Body of pancreas (tissue), 4 donors: ENCODE measurements around the gene DOCK4. TPM values are rescaled to one million over a fixed set of nuclear protein-coding genes. Genes with fewer than 3 reads are reported as not detected.

Experiments
- ATAC-seq: fragments of 150-250 bp; one replicate; pipeline ENCODE4 v1.9.1; 2016
- DNase-seq, 4 donors: peaks; one replicate each; pipeline ENCODE4 v3.0.0-alpha.2; 2019
- H3K27ac ChIP-seq, 4 donors: fragments of 200-600 bp; sonication (generic); 1 replicate in 3 of 4; 2 replicates in 1 of 4; pipeline versions ENCODE4 v1.5.1 to v1.6.1; 2016 to 2019; ENCODE audit warnings: mild to moderate bottlenecking in 1 of 4, mixed read lengths in 1 of 4, moderate library complexity in 1 of 4
- H3K27me3 ChIP-seq, 2 donors: fragments of 200-600 bp; sonication (generic); one replicate each; pipeline ENCODE4 v1.6.0; 2016; ENCODE audit warnings: mild to moderate bottlenecking in 1 of 2
- H3K36me3 ChIP-seq, 2 donors: fragments of 200-600 bp; sonication (generic); replicated peaks in 1 of 2; 2 replicates each; pipeline ENCODE4 v1.5.1; 2016; ENCODE audit warnings: low read depth in 2 of 2; ENCODE audit not compliant: insufficient read depth in 1 of 2
- H3K4me1 ChIP-seq: fragments of 200-600 bp; sonication (generic); one replicate; pipeline ENCODE4 v1.6.0; 2016
- H3K4me3 ChIP-seq, 2 donors: fragments of 200-600 bp; sonication (generic); 1 replicate in 1 of 2; 2 replicates in 1 of 2; pipeline ENCODE4 v1.5.1; 2016 to 2019
- H3K9me3 ChIP-seq, 3 donors: fragments of 200-600 bp; sonication (generic); 1 replicate in 2 of 3; 2 replicates in 1 of 3; pipeline ENCODE4 v1.5.1; 2016
- CTCF ChIP-seq, 7 experiments: fragments of 450-650 bp in 4 of 7; fragments of 200-600 bp in 3 of 7; sonication (generic) in 3 of 7; IDR thresholded peaks; one replicate each; pipeline ENCODE4 v1.5.1; 2016 to 2019; ENCODE audit warnings: antibody characterized with exemption in 7 of 7
- POLR2A ChIP-seq, 3 donors: fragments of 450-650 bp; IDR thresholded peaks; one replicate each; pipeline ENCODE4 v1.6.1; 2016; ENCODE audit warnings: antibody characterized with exemption in 3 of 3, mild to moderate bottlenecking in 2 of 3
- WGBS, 2 donors: methylation state at CpG; one replicate each; pipeline ENCODE4 v1.1.5; 2017; 5-methylcytosine and 5-hydroxymethylcytosine counted together
- intact Hi-C: fragments of 100-400 bp; cut with DNase I; formaldehyde crosslinking; loops from one replicate; pipeline ENCODE4 v1.15.1; 2023
- total RNA-seq, 2 donors: library from RNA; depleted of rRNA; stranded (reverse); fragments of >200 nt; gene quantifications; one replicate each; pipeline ENCODE4 v1.1.0, GENCODE V29; 2016

Gene DOCK4
- total RNA-seq, 2 donors from 2014 or later: 24.9 to 34.6 TPM

GRCh38 chr7:111952783-111953182, 253.4 kb downstream of the DOCK4 start:
- DNase-seq (no peak), ATAC-seq (no peak)
- Histone ChIP-seq H3K9me3 (no peaks in the 10 kb centered on the region), H3K4me1 (no peaks in the 10 kb centered on the region), H3K4me3 (no peak overlapping the region), H3K27me3 (no peaks in the 10 kb centered on the region), H3K36me3 (no peaks in the 10 kb centered on the region), H3K27ac (no peak overlapping the region)
- 74 to 87% methylated on average over 4 of the region's 4 CpGs for WGBS, 2 donors
- intact Hi-C loops: no loop called here
- TF ChIP-seq CTCF (IDR thresholded peaks at IDR 0.05) (no peak), POLR2A (IDR thresholded peaks at IDR 0.05) (no peak)

GRCh38 chr7:111951052-111951451, 255.1 kb downstream of the DOCK4 start:
- TF ChIP-seq POLR2A (IDR thresholded peaks at IDR 0.05): no peak
- TF ChIP-seq CTCF (IDR thresholded peaks at IDR 0.05): no peak
- Histone ChIP-seq H3K4me1 (no peaks in the 10 kb centered on the region), H3K4me3 (no peak overlapping the region), H3K9me3 (no peaks in the 10 kb centered on the region), H3K27ac (no peak overlapping the region), H3K36me3 (no peaks in the 10 kb centered on the region), H3K27me3 (no peaks in the 10 kb centered on the region)
- ATAC-seq: no peak
- intact Hi-C loops: no loop called here
- DNase-seq: no peak

GRCh38 chr7:111942450-111943081, 263.6 kb downstream of the DOCK4 start:
- TF ChIP-seq POLR2A (IDR thresholded peaks at IDR 0.05): no peak
- no peak for TF ChIP-seq CTCF (IDR thresholded peaks at IDR 0.05)
- Histone ChIP-seq H3K36me3 (no peaks in the 10 kb centered on the region), H3K4me3 (no peak overlapping the region), H3K27ac (no peak overlapping the region), H3K4me1 (no peaks in the 10 kb centered on the region), H3K27me3 (no peaks in the 10 kb centered on the region), H3K9me3 (peaks cover 0 to 14% (median 0%) of the 10 kb centered on the region in 3 donors)
- WGBS, 2 donors: 99% methylated on average over 5 of the region's 5 CpGs
- ATAC-seq: no peak
- DNase-seq: no peak
- intact Hi-C loops: no loop called here

- TF ChIP-seq CTCF (IDR thresholded peaks at IDR 0.05) (no peak), POLR2A (IDR thresholded peaks at IDR 0.05) (no peak)
- H3K27me3 ChIP-seq: no peaks in the 10 kb centered on the region
- ATAC-seq: no peak
- DNase-seq: no peak
- intact Hi-C loops: no loop called here
- 95 to 100% methylated on average over 1 of the region's 1 CpG for WGBS, 2 donors
- H3K9me3 ChIP-seq: peaks cover 0 to 4% (median 0%) of the 10 kb centered on the region in 3 donors
- no peak overlapping the region for H3K27ac ChIP-seq
- H3K36me3 ChIP-seq: no peaks in the 10 kb centered on the region
- no peak overlapping the region for H3K4me3 ChIP-seq
- H3K4me1 ChIP-seq: no peaks in the 10 kb centered on the region
Observed at GRCh38 chr7:111937163-111937562, 269.0 kb downstream of the DOCK4 start.

GRCh38 chr7:111933609-111934008, 272.6 kb downstream of the DOCK4 start:
- TF ChIP-seq CTCF (IDR thresholded peaks at IDR 0.05) (no peak), POLR2A (IDR thresholded peaks at IDR 0.05) (no peak)
- H3K27ac ChIP-seq: no peak overlapping the region
- ATAC-seq: no peak
- 90 to 93% methylated on average over 4 of the region's 4 CpGs for WGBS, 2 donors
- no peak overlapping the region for H3K4me3 ChIP-seq
- no peaks in the 10 kb centered on the region for H3K27me3 ChIP-seq
- no peaks in the 10 kb centered on the region for H3K4me1 ChIP-seq
- no peak for DNase-seq
- H3K36me3 ChIP-seq: no peaks in the 10 kb centered on the region
- intact Hi-C loops: no loop called here
- H3K9me3 ChIP-seq: no peaks in the 10 kb centered on the region
